ENCODE data around the gene APEX1. TPM values are rescaled to one million over a fixed set of nuclear protein-coding genes. Genes with fewer than 3 reads are reported as not detected.
A peak's percentile ranks its signal among the peaks of the same experiment; 100 is the strongest.

APEX1 gene
- total RNA-seq, 3 donors from 2014 or later: 129 to 165 (median 150) TPM

- Histone ChIP-seq H3K27me3 (no peaks in the 10 kb centered on the region), H3K27ac (peak overlapping the region; percentile 2 to 32), H3K36me3 (no peaks in the 10 kb centered on the region), H3K4me1 (no peaks in the 10 kb centered on the region), H3K4me3 (no peak overlapping the region), H3K9me3 (no peaks in the 10 kb centered on the region)
- no peak for DNase-seq (ENCODE audit: low spot score in 2 of 2)
- intact Hi-C loops (cut with DNase I; ENCODE audit: low total_unique reads): no loop called here
- TF ChIP-seq POLR2AphosphoS5 (IDR thresholded peaks at IDR 0.05) (no peak), CTCF (IDR thresholded peaks at IDR 0.05) (no peak), POLR2A (IDR thresholded peaks at IDR 0.05) (no peak)
Measured at GRCh38 chr14:20494935-20495766, 40.1 kb downstream of the APEX1 start.

- TF ChIP-seq CTCF (IDR thresholded peaks at IDR 0.05) (no peak), POLR2AphosphoS5 (IDR thresholded peaks at IDR 0.05) (no peak), POLR2A (IDR thresholded peaks at IDR 0.05) (no peak)
Measured at GRCh38 chr14:20498622-20499021, 43.6 kb downstream of the APEX1 start.

GRCh38 chr14:20499108-20499507 lies 44.1 kb downstream of the APEX1 start:
- Histone ChIP-seq H3K4me1 (no peaks in the 10 kb centered on the region), H3K27ac (no peak overlapping the region), H3K9me3 (no peaks in the 10 kb centered on the region), H3K4me3 (no peak overlapping the region), H3K36me3 (no peaks in the 10 kb centered on the region), H3K27me3 (no peaks in the 10 kb centered on the region)
- no peak for DNase-seq (ENCODE audit: low spot score in 2 of 2)
- intact Hi-C loops (cut with DNase I; ENCODE audit: low total_unique reads): no loop called here
- TF ChIP-seq CTCF (IDR thresholded peaks at IDR 0.05): no peak
- TF ChIP-seq POLR2AphosphoS5 (IDR thresholded peaks at IDR 0.05): no peak
- TF ChIP-seq POLR2A (IDR thresholded peaks at IDR 0.05): no peak

More at GRCh38 chr14:20498622-20499021, 43.6 kb downstream of the APEX1 start:
- no peak for DNase-seq (ENCODE audit: low spot score in 2 of 2)
- Histone ChIP-seq H3K4me1 (no peaks in the 10 kb centered on the region), H3K36me3 (no peaks in the 10 kb centered on the region), H3K9me3 (no peaks in the 10 kb centered on the region), H3K4me3 (no peak overlapping the region), H3K27ac (no peak overlapping the region), H3K27me3 (no peaks in the 10 kb centered on the region)
- intact Hi-C loops (cut with DNase I; ENCODE audit: low total_unique reads): no loop called here

- no peak overlapping the region for H3K27ac ChIP-seq
- H3K36me3 ChIP-seq: no peaks in the 10 kb centered on the region
- H3K4me3 ChIP-seq: no peak overlapping the region
- no peaks in the 10 kb centered on the region for H3K27me3 ChIP-seq
- intact Hi-C loops (cut with DNase I; ENCODE audit: low total_unique reads): no loop called here
- H3K9me3 ChIP-seq: no peaks in the 10 kb centered on the region
- TF ChIP-seq POLR2A (IDR thresholded peaks at IDR 0.05) (no peak), POLR2AphosphoS5 (IDR thresholded peaks at IDR 0.05) (no peak), CTCF (IDR thresholded peaks at IDR 0.05) (no peak)
- DNase-seq (ENCODE audit: low spot score in 2 of 2): no peak
- no peaks in the 10 kb centered on the region for H3K4me1 ChIP-seq
Measured at GRCh38 chr14:20499881-20500280, 44.9 kb downstream of the APEX1 start.

GRCh38 chr14:20501346-20501745 lies 46.3 kb downstream of the APEX1 start:
- no peak for DNase-seq (ENCODE audit: low spot score in 2 of 2)
- Histone ChIP-seq H3K27me3 (no peaks in the 10 kb centered on the region), H3K36me3 (no peaks in the 10 kb centered on the region), H3K4me3 (no peak overlapping the region), H3K4me1 (no peaks in the 10 kb centered on the region), H3K27ac (no peak overlapping the region), H3K9me3 (no peaks in the 10 kb centered on the region)
- TF ChIP-seq POLR2AphosphoS5 (IDR thresholded peaks at IDR 0.05) (no peak), POLR2A (IDR thresholded peaks at IDR 0.05) (no peak), CTCF (IDR thresholded peaks at IDR 0.05) (no peak)
- intact Hi-C loops (cut with DNase I; ENCODE audit: low total_unique reads): no loop called here
